Tibial nerve (tissue), 4 donors: ENCODE results near the gene GALE.

Source experiments
- EP300 ChIP-seq, 2 donors: sonication (generic); formaldehyde crosslinking; IDR thresholded peaks; one replicate each; pipeline ENCODE4 v1.6.1; 2017; ENCODE audit warnings: antibody characterized with exemption in 2 of 2, mild to moderate bottlenecking in 1 of 2
- POLR2A ChIP-seq, 2 donors: fragments of 450-650 bp; IDR thresholded peaks; one replicate each; pipeline ENCODE4 v1.6.1; 2017; ENCODE audit warnings: antibody characterized with exemption in 2 of 2, mild to moderate bottlenecking in 2 of 2, moderate library complexity in 2 of 2
- TF ChIP-seq, protein P1 (sequence below), 5 experiments: fragments of 200-600 bp in 3 of 5; fragments of 450-650 bp in 2 of 5; sonication (generic) in 3 of 5; IDR thresholded peaks; one replicate each; pipeline ENCODE4 v1.5.1; 2016 to 2019; ENCODE audit warnings: antibody characterized with exemption in 5 of 5, mild to moderate bottlenecking in 3 of 5, moderate library complexity in 2 of 5

GRCh38 chr1:23798662-23799142, 1.9 kb downstream of the GALE start:
- TF ChIP-seq, protein P1, sequence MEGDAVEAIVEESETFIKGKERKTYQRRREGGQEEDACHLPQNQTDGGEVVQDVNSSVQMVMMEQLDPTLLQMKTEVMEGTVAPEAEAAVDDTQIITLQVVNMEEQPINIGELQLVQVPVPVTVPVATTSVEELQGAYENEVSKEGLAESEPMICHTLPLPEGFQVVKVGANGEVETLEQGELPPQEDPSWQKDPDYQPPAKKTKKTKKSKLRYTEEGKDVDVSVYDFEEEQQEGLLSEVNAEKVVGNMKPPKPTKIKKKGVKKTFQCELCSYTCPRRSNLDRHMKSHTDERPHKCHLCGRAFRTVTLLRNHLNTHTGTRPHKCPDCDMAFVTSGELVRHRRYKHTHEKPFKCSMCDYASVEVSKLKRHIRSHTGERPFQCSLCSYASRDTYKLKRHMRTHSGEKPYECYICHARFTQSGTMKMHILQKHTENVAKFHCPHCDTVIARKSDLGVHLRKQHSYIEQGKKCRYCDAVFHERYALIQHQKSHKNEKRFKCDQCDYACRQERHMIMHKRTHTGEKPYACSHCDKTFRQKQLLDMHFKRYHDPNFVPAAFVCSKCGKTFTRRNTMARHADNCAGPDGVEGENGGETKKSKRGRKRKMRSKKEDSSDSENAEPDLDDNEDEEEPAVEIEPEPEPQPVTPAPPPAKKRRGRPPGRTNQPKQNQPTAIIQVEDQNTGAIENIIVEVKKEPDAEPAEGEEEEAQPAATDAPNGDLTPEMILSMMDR (IDR thresholded peaks at IDR 0.05): no peak
- no peak for TF ChIP-seq POLR2A (IDR thresholded peaks at IDR 0.05)
- no peak for TF ChIP-seq EP300 (IDR thresholded peaks at IDR 0.05)
